Karpas-422 (cell line): ENCODE data around the gene PKNOX2. TPM values are rescaled to one million over a fixed set of nuclear protein-coding genes. Genes with fewer than 3 reads are reported as not detected.
A peak's percentile ranks its signal among the peaks of the same experiment; 100 is the strongest.

Source experiments
- DNase-seq: peaks from one replicate; pipeline ENCODE4 v3.0.0-alpha.2; 2015
- H2AFZ ChIP-seq: fragments of 200-600 bp; sonication (generic); 2 replicates; pipeline ENCODE4 v1.6.1; 2014; ENCODE audit warnings: antibody characterized with exemption, low read length, mixed read lengths
- H3K27ac ChIP-seq: fragments of 200-600 bp; sonication (generic); 2 replicates; pipeline ENCODE4 v1.5.1; 2014; ENCODE audit warnings: mild to moderate bottlenecking, low read length, moderate library complexity
- H3K27me3 ChIP-seq: fragments of 200-600 bp; sonication (generic); 2 replicates; pipeline ENCODE4 v1.6.1; 2014; ENCODE audit warnings: low read length, mixed read lengths
- H3K36me3 ChIP-seq: fragments of 200-600 bp; sonication (generic); 2 replicates; pipeline ENCODE4 v1.6.1; 2014; ENCODE audit warnings: low read length, mixed read lengths; ENCODE audit not compliant: insufficient read depth
- H3K4me1 ChIP-seq: fragments of 200-600 bp; sonication (generic); 2 replicates; pipeline ENCODE4 v1.6.1; 2014; ENCODE audit warnings: mild to moderate bottlenecking, low read length, mixed read lengths
- H3K4me2 ChIP-seq: fragments of 200-600 bp; sonication (generic); 2 replicates; pipeline ENCODE4 v1.6.1; 2014; ENCODE audit warnings: low read length, low read depth, mild to moderate bottlenecking; ENCODE audit not compliant: poor library complexity, severe bottlenecking
- H3K4me3 ChIP-seq: fragments of 200-600 bp; sonication (generic); 2 replicates; pipeline ENCODE4 v1.5.1; 2014; ENCODE audit warnings: mild to moderate bottlenecking, antibody characterized with exemption, low read length, mixed read lengths
- H3K79me2 ChIP-seq: fragments of 200-600 bp; sonication (generic); 2 replicates; pipeline ENCODE4 v1.6.1; 2014; ENCODE audit warnings: mild to moderate bottlenecking, low read length, mixed read lengths
- H3K9ac ChIP-seq: fragments of 200-600 bp; sonication (generic); 2 replicates; pipeline ENCODE4 v1.6.0; 2014; ENCODE audit warnings: low read length
- H3K9me2 ChIP-seq: fragments of 200-600 bp; sonication (generic), shearing (Covaris generic); replicated peaks from 2 replicates; pipeline ENCODE4 v1.6.0; 2014; ENCODE audit warnings: mild to moderate bottlenecking, low read length, moderate library complexity; ENCODE audit not compliant: insufficient read depth
- H3K9me3 ChIP-seq: fragments of 300-700, 200-600 bp; sonication (generic); 2 replicates; pipeline ENCODE4 v1.6.1; 2014; ENCODE audit warnings: low read length, mixed read lengths
- H4K20me1 ChIP-seq: fragments of 200-600 bp; sonication (generic); 2 replicates; pipeline ENCODE4 v1.6.1; 2014; ENCODE audit warnings: mild to moderate bottlenecking, antibody characterized with exemption, low read length, low read depth; ENCODE audit not compliant: insufficient read depth
- total RNA-seq: library from RNA; depleted of rRNA; stranded (reverse); fragments of >200 nt; shearing (Covaris generic); gene quantifications from 2 replicates; pipeline ENCODE4 v1.2.3, GENCODE V29; 2014; ENCODE audit warnings: low replicate concordance

The PKNOX2 gene
- total RNA-seq, 1 experiment from 2014 or later = 1.5 TPM

DNA sequence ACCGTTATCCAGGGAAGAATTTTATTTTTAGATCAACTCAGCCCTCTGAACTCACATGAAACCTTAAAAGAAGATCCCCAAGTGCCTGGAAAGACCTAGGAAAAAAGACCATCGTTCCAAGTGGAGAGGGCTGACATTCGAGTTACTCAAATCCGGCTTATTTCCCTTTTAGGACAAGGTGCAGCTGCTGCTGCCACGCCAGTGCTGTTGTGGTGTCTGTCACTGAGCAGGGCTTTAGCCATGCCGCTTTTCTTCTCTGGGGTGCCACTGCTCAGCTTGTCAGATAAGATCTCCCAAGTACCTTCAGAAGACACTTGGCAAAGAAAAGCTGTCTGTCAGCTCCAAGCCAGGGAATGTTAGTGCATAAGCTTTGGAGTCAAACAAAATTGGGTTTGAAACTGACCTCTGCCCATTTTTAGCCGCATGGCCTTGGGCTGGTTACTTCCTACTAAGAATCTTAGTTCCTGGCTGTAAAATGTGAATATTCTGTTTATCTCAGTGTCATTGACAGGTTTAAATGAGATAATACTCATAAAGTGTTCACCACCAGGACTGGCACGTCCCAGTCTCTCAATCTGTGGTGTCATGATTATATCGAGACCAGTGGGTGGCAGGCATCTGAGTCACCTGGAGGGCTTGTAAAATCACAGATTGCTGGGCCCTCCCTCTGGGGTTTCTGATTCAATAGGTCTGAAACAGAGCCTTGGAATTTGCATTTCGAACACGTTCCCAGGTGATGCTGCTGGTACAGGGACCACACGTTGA lies 117.5 kb downstream of the PKNOX2 start:
- peaks cover 36% of the 10 kb centered on the region for H3K4me1 ChIP-seq
- H3K27me3 ChIP-seq = no peaks in the 10 kb centered on the region
- no peak overlapping the region for H3K27ac ChIP-seq
- no peaks in the 10 kb centered on the region for H3K9me3 ChIP-seq
- no peak overlapping the region for H3K4me2 ChIP-seq
- no peak overlapping the region for H3K9ac ChIP-seq
- H3K9me2 ChIP-seq = no peaks in the 10 kb centered on the region
- H3K4me3 ChIP-seq = no peak overlapping the region
- H3K36me3 ChIP-seq = no peaks in the 10 kb centered on the region
- no peaks in the 10 kb centered on the region for H4K20me1 ChIP-seq
- no peak overlapping the region for H2AFZ ChIP-seq
- peak; percentile 54 for DNase-seq
- H3K79me2 ChIP-seq = no peaks in the 10 kb centered on the region

DNA sequence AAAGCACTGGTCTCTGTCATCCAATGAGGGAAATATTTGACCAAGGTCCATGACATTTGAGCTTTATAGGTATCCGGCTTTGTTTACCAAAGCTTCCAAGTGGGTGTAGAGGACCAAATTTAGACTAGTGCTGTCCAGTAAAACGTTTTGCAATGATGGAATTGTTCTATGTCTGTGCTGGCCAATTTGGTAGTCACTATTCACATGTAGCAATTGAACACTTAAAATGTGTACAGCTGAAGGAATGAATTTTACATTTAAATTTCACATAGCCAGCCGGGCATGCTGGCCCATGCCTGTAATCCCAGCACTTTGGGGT lies 118.0 kb downstream of the PKNOX2 start:
- Histone ChIP-seq H3K9me3 (no peaks in the 10 kb centered on the region), H3K9me2 (no peaks in the 10 kb centered on the region), H3K27ac (no peak overlapping the region), H3K4me2 (no peak overlapping the region), H3K79me2 (no peaks in the 10 kb centered on the region), H3K9ac (no peak overlapping the region), H3K4me1 (peaks cover 40% of the 10 kb centered on the region), H4K20me1 (no peaks in the 10 kb centered on the region), H2AFZ (no peak overlapping the region), H3K36me3 (no peaks in the 10 kb centered on the region), H3K4me3 (no peak overlapping the region), H3K27me3 (no peaks in the 10 kb centered on the region)
- no peak for DNase-seq

DNA sequence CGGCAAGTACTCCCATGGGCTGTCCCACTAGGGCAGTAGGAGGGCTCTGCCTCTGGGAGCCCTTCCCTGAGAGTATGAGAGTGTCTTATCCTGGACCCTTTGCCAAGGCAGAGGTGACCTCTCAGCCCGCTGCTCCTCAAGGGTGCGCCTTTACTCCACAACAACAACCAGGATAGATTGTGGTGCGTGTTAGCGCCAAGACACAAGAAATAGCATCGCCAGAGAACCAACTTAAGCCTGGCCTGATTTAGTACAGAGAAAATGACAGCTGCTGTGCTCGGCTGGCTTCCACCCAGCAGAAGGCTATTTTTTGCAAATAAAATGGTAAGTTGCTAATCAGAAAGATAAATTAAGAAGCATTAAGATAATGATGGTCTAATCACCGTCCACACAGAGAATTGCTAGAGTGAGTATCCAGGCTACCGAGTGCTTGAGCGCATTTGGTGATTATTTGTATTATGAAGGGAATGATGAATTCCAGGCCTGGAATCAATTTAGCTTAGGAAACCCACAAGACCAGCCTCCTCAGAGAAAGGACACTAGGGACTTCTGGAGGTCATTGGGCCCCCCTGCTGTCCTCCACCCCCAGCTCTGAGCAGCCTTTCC lies 119.8 kb downstream of the PKNOX2 start:
- no peaks in the 10 kb centered on the region for H3K27me3 ChIP-seq
- no peaks in the 10 kb centered on the region for H3K9me2 ChIP-seq
- no peak overlapping the region for H2AFZ ChIP-seq
- no peaks in the 10 kb centered on the region for H3K9me3 ChIP-seq
- peaks cover 42% of the 10 kb centered on the region for H3K4me1 ChIP-seq
- H4K20me1 ChIP-seq = no peaks in the 10 kb centered on the region
- no peak overlapping the region for H3K4me2 ChIP-seq
- H3K36me3 ChIP-seq = no peaks in the 10 kb centered on the region
- no peak overlapping the region for H3K27ac ChIP-seq
- no peak for DNase-seq
- H3K4me3 ChIP-seq = no peak overlapping the region
- no peak overlapping the region for H3K9ac ChIP-seq
- H3K79me2 ChIP-seq = no peaks in the 10 kb centered on the region

DNA sequence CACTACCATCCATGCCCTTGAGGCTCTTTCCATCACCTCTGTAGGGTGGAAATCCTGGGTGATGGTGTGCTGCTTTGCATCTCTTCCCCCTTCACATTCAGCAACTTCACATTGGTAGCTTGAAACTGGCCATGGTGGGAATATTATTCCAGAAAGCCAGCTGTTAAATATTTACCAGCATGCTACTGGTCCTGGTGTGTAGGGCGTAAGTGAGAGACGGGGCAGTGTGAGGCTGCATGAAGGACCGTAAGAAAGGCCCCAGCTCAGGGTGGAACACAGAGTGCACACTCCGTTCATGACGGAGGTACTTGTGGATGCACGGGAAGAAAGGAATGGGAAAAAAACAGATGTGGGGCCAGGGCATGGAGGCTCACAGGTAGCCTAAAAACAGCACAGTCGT lies 121.3 kb downstream of the PKNOX2 start:
- H3K79me2 ChIP-seq = no peaks in the 10 kb centered on the region
- no peaks in the 10 kb centered on the region for H3K36me3 ChIP-seq
- DNase-seq = no peak
- no peaks in the 10 kb centered on the region for H4K20me1 ChIP-seq
- no peak overlapping the region for H3K4me2 ChIP-seq
- H3K27me3 ChIP-seq = no peaks in the 10 kb centered on the region
- no peaks in the 10 kb centered on the region for H3K9me3 ChIP-seq
- no peak overlapping the region for H3K27ac ChIP-seq
- H3K9me2 ChIP-seq = no peaks in the 10 kb centered on the region
- H3K4me3 ChIP-seq = no peak overlapping the region
- H2AFZ ChIP-seq = no peak overlapping the region
- H3K4me1 ChIP-seq = peaks cover 42% of the 10 kb centered on the region
- no peak overlapping the region for H3K9ac ChIP-seq

DNA sequence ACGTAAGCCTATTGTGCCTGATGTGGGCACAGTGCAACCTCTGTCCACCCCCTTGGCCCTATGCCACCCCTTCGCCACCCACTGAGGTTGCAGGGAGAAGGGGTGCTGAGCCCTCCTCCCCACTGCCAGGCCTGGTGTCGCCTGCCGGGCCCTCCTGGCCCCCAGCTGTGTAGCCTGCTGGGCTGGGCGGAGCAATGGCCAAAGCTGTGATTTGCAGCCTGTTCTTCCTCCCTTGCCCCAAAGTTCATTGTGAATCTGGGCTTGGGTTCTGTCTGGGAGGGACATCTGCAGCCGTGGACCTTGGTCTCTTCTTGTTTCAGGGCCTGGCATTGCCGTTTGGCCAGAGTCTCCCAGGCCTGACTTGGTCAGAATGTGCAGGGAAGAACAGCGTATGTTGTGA lies 121.9 kb downstream of the PKNOX2 start:
- Histone ChIP-seq H3K36me3 (no peaks in the 10 kb centered on the region), H3K4me2 (no peak overlapping the region), H3K4me3 (no peak overlapping the region), H3K27me3 (no peaks in the 10 kb centered on the region), H3K9me2 (no peaks in the 10 kb centered on the region), H3K9me3 (no peaks in the 10 kb centered on the region), H2AFZ (no peak overlapping the region), H3K79me2 (no peaks in the 10 kb centered on the region), H4K20me1 (no peaks in the 10 kb centered on the region), H3K27ac (no peak overlapping the region), H3K9ac (no peak overlapping the region), H3K4me1 (peaks cover 39% of the 10 kb centered on the region)
- no peak for DNase-seq

DNA sequence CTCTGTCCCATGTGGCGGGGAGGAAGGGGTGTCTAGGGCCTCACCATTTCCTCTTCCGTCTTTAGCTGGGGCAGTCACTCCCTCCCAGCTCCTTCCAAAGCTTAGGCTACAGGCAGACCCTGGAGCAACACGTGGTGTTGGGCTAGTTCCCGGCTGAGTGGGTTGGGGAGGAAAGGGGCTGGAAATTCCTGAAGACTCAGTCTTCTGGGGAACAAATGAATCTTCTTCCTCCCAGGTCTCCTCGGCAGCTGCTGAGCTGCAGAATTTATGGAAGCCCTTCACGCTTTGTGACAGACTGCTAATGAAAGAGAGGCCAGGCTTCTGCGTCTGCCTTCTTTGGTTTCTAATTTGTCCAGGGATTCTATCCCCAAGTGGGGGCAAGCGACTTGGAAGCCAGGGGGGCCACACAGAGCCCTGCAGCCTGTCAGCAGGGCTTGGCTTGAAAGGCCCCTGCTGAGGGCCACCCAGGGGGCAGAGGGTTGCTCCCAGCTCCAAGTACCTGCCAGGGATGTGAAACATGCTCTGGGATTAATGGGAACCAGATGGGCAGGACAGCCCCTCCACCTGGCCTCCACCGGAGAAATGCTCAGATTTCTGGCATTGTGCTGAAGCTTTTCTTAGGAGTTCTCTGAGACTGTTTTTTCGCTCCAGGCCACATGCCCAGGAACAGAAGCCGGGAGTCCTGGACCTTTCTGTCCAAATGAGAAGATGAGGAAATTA lies 123.1 kb downstream of the PKNOX2 start:
- Histone ChIP-seq H3K9me3 (no peaks in the 10 kb centered on the region), H3K9ac (no peak overlapping the region), H3K4me2 (no peak overlapping the region), H3K36me3 (no peaks in the 10 kb centered on the region), H3K27me3 (no peaks in the 10 kb centered on the region), H3K79me2 (no peaks in the 10 kb centered on the region), H3K27ac (no peak overlapping the region), H3K4me3 (no peak overlapping the region), H3K4me1 (peaks cover 27% of the 10 kb centered on the region), H3K9me2 (no peaks in the 10 kb centered on the region), H4K20me1 (no peaks in the 10 kb centered on the region), H2AFZ (peak overlapping the region; percentile 50; the same call in 1 of the 2 replicates)
- no peak for DNase-seq

DNA sequence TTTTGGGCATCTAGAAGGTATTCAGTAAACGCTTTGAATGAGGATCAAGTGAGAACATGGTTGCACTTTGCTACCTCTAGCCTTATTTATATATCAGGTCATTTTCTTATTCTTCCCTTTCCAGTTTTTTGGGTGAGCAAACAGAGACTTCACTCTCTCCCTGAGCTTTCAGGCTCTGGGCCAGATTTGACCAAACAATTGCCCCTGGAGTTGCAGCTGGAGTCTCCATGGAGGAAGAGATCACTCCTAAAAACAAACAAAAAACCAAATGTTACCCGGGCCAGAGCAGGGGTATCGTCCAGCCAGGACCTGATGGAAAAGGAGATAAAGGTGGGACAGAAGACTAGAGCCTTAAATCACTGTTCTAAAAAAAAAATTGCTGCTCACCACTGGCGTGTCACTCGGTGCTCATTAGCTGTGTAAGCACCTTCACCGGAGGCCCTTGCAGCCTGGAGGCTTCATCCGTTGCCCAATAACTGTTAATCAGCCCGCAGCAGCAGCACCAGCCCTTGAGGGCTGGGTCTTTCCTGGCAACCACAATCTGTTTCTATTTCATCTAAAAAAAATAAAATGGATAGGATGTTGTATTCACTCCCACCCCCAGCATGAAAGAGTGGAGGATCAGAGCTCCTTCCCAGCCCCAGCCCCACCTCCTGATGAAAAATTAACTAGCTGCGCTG lies 125.0 kb downstream of the PKNOX2 start:
- no peaks in the 10 kb centered on the region for H3K9me3 ChIP-seq
- no peaks in the 10 kb centered on the region for H4K20me1 ChIP-seq
- no peaks in the 10 kb centered on the region for H3K36me3 ChIP-seq
- H3K79me2 ChIP-seq = no peaks in the 10 kb centered on the region
- H3K27me3 ChIP-seq = no peaks in the 10 kb centered on the region
- H3K9me2 ChIP-seq = no peaks in the 10 kb centered on the region
- H3K4me3 ChIP-seq = no peak overlapping the region
- DNase-seq = no peak
- H3K4me2 ChIP-seq = no peak overlapping the region
- no peak overlapping the region for H3K9ac ChIP-seq
- H3K27ac ChIP-seq = no peak overlapping the region
- no peak overlapping the region for H2AFZ ChIP-seq
- H3K4me1 ChIP-seq = peaks cover 12% of the 10 kb centered on the region

DNA sequence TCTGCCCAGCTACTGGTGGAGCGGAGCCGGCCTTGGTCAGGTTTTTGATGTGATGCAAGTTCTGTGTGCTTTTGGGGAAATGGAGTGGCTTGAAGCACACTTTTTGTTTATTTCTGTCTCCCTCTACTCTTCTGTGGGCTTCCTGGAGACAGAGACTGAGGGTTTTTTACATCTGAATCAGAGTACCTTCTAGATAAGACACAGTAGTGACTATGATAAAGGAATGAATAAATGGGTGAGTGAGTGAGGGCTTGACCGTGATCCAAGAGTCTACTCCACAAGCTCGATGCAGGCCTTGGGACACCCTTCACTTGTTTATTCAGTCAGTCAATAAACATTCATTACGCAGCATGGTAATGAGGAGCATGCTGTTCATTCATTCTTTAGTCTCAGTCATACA lies 125.7 kb downstream of the PKNOX2 start:
- Histone ChIP-seq H3K4me2 (no peak overlapping the region), H3K9me2 (no peaks in the 10 kb centered on the region), H2AFZ (no peak overlapping the region), H4K20me1 (no peaks in the 10 kb centered on the region), H3K27me3 (no peaks in the 10 kb centered on the region), H3K9me3 (no peaks in the 10 kb centered on the region), H3K4me3 (no peak overlapping the region), H3K9ac (no peak overlapping the region), H3K79me2 (no peaks in the 10 kb centered on the region), H3K27ac (no peak overlapping the region), H3K36me3 (no peaks in the 10 kb centered on the region), H3K4me1 (peaks cover 7% of the 10 kb centered on the region)
- no peak for DNase-seq
